Sigmoid colon (tissue), 7 donors: ENCODE results near the gene NSUN7. TPM values are rescaled to one million over a fixed set of nuclear protein-coding genes. Genes with fewer than 3 reads are reported as not detected.
A peak's percentile ranks its signal among the peaks of the same experiment; 100 is the strongest.

Experiments
- DNase-seq: peaks from one replicate; pipeline ENCODE4 v3.0.0-alpha.2; 2019
- H3K27ac ChIP-seq, 4 donors: fragments of 200-600 bp; sonication (generic); one replicate each; pipeline ENCODE4 v1.5.1; 2016 to 2019; ENCODE audit warnings: mild to moderate bottlenecking in 1 of 4
- H3K27me3 ChIP-seq, 3 donors: fragments of 200-600 bp; sonication (generic); one replicate each; pipeline ENCODE4 v1.5.1; 2019; ENCODE audit warnings: mild to moderate bottlenecking in 1 of 3
- H3K36me3 ChIP-seq, 4 donors: fragments of 200-600 bp; sonication (generic); one replicate each; pipeline ENCODE4 v1.5.1; 2016 to 2019
- H3K4me1 ChIP-seq, 4 donors: fragments of 200-600 bp; sonication (generic); one replicate each; pipeline ENCODE4 v1.5.1; 2017 to 2019
- H3K4me3 ChIP-seq, 4 donors: fragments of 200-600 bp; sonication (generic); one replicate each; pipeline ENCODE4 v1.5.1; 2017 to 2019; ENCODE audit warnings: mild to moderate bottlenecking in 2 of 4, moderate library complexity in 1 of 4
- H3K9me3 ChIP-seq, 4 donors: fragments of 200-600 bp in 3 of 4; sonication (generic) in 3 of 4; one replicate each; pipeline versions ENCODE4 v1.5.1 to v1.6.1; 2013 to 2019
- EP300 ChIP-seq, 4 donors: sonication (generic); formaldehyde crosslinking; IDR thresholded peaks; one replicate each; pipeline ENCODE4 v1.6.1; 2017; ENCODE audit warnings: antibody characterized with exemption in 4 of 4
- POLR2A ChIP-seq, 2 donors: fragments of 450-650 bp; IDR thresholded peaks; one replicate each; pipeline ENCODE4 v1.6.1; 2016; ENCODE audit warnings: antibody characterized with exemption in 2 of 2, mild to moderate bottlenecking in 2 of 2, moderate library complexity in 2 of 2
- POLR2AphosphoS5 ChIP-seq, 4 donors: sonication (generic); formaldehyde crosslinking; IDR thresholded peaks; one replicate each; pipeline ENCODE4 v1.6.1; 2017; ENCODE audit warnings: antibody characterized with exemption in 4 of 4
- WGBS, 2 donors: extraction: QIAGEN DNeasy Blood & Tissue Kit; methylation state at CpG; one replicate each; pipeline ENCODE4 v1.1.7; 2013; 5-methylcytosine and 5-hydroxymethylcytosine counted together
- intact Hi-C: fragments of 100-400 bp; cut with DNase I; formaldehyde crosslinking; loops from one replicate; pipeline ENCODE4 v1.15.1; 2023
- polyA plus RNA-seq, 3 donors: library from polyadenylated mRNA; stranded (reverse); fragments of 200-250 nt; gene quantifications; one replicate each; pipeline ENCODE4 v1.2.3, GENCODE V29; 2013
- small RNA-seq, 3 donors: library from RNA; depleted of rRNA; stranded (forward); fragments of <200 nt; gene quantifications; one replicate each; pipeline ENCODE3, GENCODE V24; 2016
- total RNA-seq, 4 donors: library from RNA; depleted of rRNA; stranded (reverse); fragments of >200 nt; gene quantifications; one replicate each; pipeline ENCODE4 v1.1.0, GENCODE V29; 2016
- TF ChIP-seq, protein P1 (sequence below), 4 experiments: fragments of 450-650 bp in 3 of 4; fragments of 200-600 bp in 1 of 4; IDR thresholded peaks; one replicate each; pipeline ENCODE4 v1.5.1; 2016 to 2019; ENCODE audit warnings: antibody characterized with exemption in 4 of 4, mild to moderate bottlenecking in 3 of 4, moderate library complexity in 2 of 4
- donor health status: healthy with polysubstance abuse.
- donor health status: Bipolar disorder and iron deficiency.
- donor health status: healthy.

NSUN7 gene
- total and polyA plus RNA-seq, 7 donors: 1.4 to 7.5 (median 3.6) TPM

DNA sequence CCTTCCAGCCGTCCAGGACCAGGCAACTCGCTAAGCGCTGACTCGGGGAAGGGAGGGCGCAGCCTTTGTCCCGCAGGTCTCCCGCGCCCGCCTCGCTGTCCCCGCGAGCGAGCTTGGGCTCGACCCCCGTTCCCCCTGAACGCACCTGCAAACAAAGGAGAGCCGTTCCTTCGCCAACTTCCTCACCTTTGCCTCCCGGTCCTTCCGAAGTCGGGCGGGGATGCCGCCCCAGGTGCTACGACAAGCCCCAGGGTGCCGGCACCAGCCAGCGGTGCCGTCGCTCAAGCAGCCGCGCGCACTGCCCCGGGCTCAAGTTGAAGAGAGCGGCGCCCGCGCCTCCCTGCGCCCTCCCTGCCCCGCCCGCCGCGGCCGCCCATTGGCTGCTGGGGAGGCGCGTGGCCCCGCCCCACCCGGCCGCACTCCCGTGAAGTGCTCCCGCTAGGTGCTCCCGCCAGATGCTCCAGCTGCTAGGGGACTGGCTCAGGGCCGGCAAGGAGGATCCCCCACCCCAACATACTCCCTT is 107.1 kb downstream of the NSUN7 start:
- no peak for TF ChIP-seq POLR2A (IDR thresholded peaks at IDR 0.05)
- TF ChIP-seq, protein P1, sequence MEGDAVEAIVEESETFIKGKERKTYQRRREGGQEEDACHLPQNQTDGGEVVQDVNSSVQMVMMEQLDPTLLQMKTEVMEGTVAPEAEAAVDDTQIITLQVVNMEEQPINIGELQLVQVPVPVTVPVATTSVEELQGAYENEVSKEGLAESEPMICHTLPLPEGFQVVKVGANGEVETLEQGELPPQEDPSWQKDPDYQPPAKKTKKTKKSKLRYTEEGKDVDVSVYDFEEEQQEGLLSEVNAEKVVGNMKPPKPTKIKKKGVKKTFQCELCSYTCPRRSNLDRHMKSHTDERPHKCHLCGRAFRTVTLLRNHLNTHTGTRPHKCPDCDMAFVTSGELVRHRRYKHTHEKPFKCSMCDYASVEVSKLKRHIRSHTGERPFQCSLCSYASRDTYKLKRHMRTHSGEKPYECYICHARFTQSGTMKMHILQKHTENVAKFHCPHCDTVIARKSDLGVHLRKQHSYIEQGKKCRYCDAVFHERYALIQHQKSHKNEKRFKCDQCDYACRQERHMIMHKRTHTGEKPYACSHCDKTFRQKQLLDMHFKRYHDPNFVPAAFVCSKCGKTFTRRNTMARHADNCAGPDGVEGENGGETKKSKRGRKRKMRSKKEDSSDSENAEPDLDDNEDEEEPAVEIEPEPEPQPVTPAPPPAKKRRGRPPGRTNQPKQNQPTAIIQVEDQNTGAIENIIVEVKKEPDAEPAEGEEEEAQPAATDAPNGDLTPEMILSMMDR (IDR thresholded peaks at IDR 0.05): no peak
- no peak for TF ChIP-seq EP300 (IDR thresholded peaks at IDR 0.05)
- TF ChIP-seq POLR2AphosphoS5 (IDR thresholded peaks at IDR 0.05): no peak
- Histone ChIP-seq H3K36me3 (no peaks in the 10 kb centered on the region), H3K4me3 (peak overlapping the region in 3 of 4 donors; percentile 14 to 44 (median 39)), H3K27ac (no peak overlapping the region), H3K27me3 (no peaks in the 10 kb centered on the region), H3K4me1 (peaks cover 0 to 15% (median 10%) of the 10 kb centered on the region in 4 donors), H3K9me3 (no peaks in the 10 kb centered on the region)
- WGBS, 2 donors: 7 to 12% methylated on average over 51 of the region's 51 CpGs
- DNase-seq: peak; percentile 77
- intact Hi-C loops: no loop called here

DNA sequence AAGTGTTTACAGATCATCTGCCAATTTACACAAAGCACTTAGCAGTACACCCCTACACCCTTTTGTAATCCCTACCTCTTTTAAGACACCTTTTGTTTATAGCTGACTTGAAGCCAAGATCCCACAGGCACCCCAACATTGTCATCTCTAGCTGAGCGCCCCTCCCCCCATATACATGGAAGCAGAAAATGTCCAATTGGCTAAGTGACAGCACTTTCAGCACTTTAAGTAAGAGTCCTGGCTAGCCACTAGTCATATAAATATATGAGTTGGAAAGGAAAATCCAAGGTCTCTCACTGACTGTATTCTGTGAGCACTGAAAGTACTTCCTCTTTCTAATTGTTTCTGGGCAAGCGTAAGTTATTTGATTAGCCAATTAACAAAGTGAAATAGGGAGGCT is 108.2 kb downstream of the NSUN7 start:
- no peak for DNase-seq
- Histone ChIP-seq H3K9me3 (no peaks in the 10 kb centered on the region), H3K4me3 (no peak overlapping the region), H3K4me1 (peaks cover 0 to 15% (median 10%) of the 10 kb centered on the region in 4 donors), H3K27ac (no peak overlapping the region), H3K36me3 (no peaks in the 10 kb centered on the region), H3K27me3 (no peaks in the 10 kb centered on the region)
- WGBS, 2 donors: 70 to 83% methylated on average over 2 of the region's 2 CpGs
- intact Hi-C loops: no loop called here
- TF ChIP-seq EP300 (IDR thresholded peaks at IDR 0.05) (no peak), POLR2AphosphoS5 (IDR thresholded peaks at IDR 0.05) (no peak), POLR2A (IDR thresholded peaks at IDR 0.05) (no peak)
- TF ChIP-seq, protein P1 (IDR thresholded peaks at IDR 0.05): no peak

DNA sequence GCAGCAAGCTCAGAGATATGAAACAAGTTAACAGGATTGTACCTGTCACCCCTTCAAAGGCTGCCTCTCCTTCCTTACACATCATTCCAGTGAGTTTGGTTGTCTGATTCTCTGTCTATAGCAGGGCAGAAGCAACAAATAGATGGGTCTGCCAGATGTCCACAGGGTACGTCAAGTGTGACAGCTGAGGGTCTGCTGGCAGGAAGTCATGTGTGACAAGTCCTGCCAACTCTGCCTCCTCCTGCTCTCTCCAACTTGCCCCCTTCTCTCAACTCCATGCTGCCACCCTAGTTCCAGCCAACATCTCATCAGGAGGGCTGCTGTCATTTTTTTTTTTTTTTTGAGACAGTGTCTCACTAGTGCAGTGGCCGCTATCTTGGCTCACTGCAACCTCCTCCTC is 109.2 kb downstream of the NSUN7 start:
- Histone ChIP-seq H3K9me3 (no peaks in the 10 kb centered on the region), H3K4me3 (no peak overlapping the region), H3K36me3 (no peaks in the 10 kb centered on the region), H3K27ac (no peak overlapping the region), H3K4me1 (peaks cover 0 to 15% (median 10%) of the 10 kb centered on the region in 4 donors), H3K27me3 (no peaks in the 10 kb centered on the region)
- intact Hi-C loops: no loop called here
- TF ChIP-seq, protein P1 (IDR thresholded peaks at IDR 0.05): no peak
- TF ChIP-seq EP300 (IDR thresholded peaks at IDR 0.05) (no peak), POLR2AphosphoS5 (IDR thresholded peaks at IDR 0.05) (no peak), POLR2A (IDR thresholded peaks at IDR 0.05) (no peak)
- WGBS, 2 donors: 80 to 92% methylated on average over 2 of the region's 2 CpGs
- no peak for DNase-seq

Small RNA genes within 50 kb of the gene (small RNA-seq; reads per million reads assigned to genes)
- gene RF00019: 0 reads per million in 3 donors

Other genes starting within 250 kb of the NSUN7 start
- 10 to 100 TPM in 3 of 4 donors, 1 to 10 TPM in 1; 7.2 to 21.2 (median 15.3) TPM for gene RBM47, start 120.1 kb upstream of the NSUN7 start, total RNA-seq
- 100 to 1,000 TPM in 1 of 3 donors, 10 to 100 TPM in 2; 69.7 to 148 (median 92.5) TPM for gene RBM47, start 120.1 kb upstream of the NSUN7 start, polyA plus RNA-seq